Measurements from ENCODE around the gene GFOD2. TPM values are rescaled to one million over a fixed set of nuclear protein-coding genes. Genes with fewer than 3 reads are reported as not detected.

GFOD2 gene
- total RNA-seq, 3 donors from 2014 or later = 17.3 to 22.0 (median 20.2) TPM

- H3K27me3 Mint-ChIP-seq (ENCODE audit: low read depth) = no peaks in the 10 kb centered on the region
- peaks cover 16% of the 10 kb centered on the region for H3K36me3 Mint-ChIP-seq (ENCODE audit: insufficient read depth)
- DNase-seq = no peak
- no peaks in the 10 kb centered on the region for H3K9me3 Mint-ChIP-seq
- peaks cover 23% of the 10 kb centered on the region for H3K4me1 Mint-ChIP-seq (ENCODE audit: low read depth)
- ATAC-seq = no peak
- no peak overlapping the region for H3K4me3 Mint-ChIP-seq
These were observed 70.2 kb downstream of the GFOD2 start for GRCh38 chr16:67648764-67649407.

- no peak for ATAC-seq
- Mint-ChIP-seq H3K4me3 (no peak overlapping the region), H3K27me3 (ENCODE audit: low read depth) (no peaks in the 10 kb centered on the region), H3K9me3 (no peaks in the 10 kb centered on the region), H3K36me3 (ENCODE audit: insufficient read depth) (peaks cover 16% of the 10 kb centered on the region), H3K4me1 (ENCODE audit: low read depth) (peaks cover 23% of the 10 kb centered on the region)
- DNase-seq = no peak
These were observed 70.9 kb downstream of the GFOD2 start for GRCh38 chr16:67648088-67648763.

GRCh38 chr16:67647681-67648080, 71.4 kb downstream of the GFOD2 start:
- Mint-ChIP-seq H3K4me3 (no peak overlapping the region), H3K27me3 (ENCODE audit: low read depth) (no peaks in the 10 kb centered on the region), H3K4me1 (ENCODE audit: low read depth) (peaks cover 23% of the 10 kb centered on the region), H3K36me3 (ENCODE audit: insufficient read depth) (peaks cover 16% of the 10 kb centered on the region), H3K9me3 (no peaks in the 10 kb centered on the region)
- DNase-seq (no peak), ATAC-seq (no peak)

- Mint-ChIP-seq H3K27me3 (ENCODE audit: low read depth) (no peaks in the 10 kb centered on the region), H3K36me3 (ENCODE audit: insufficient read depth) (peaks cover 16% of the 10 kb centered on the region), H3K4me1 (ENCODE audit: low read depth) (peaks cover 23% of the 10 kb centered on the region), H3K4me3 (no peak overlapping the region), H3K9me3 (no peaks in the 10 kb centered on the region)
- no peak for ATAC-seq
- no peak for DNase-seq
These were observed 71.9 kb downstream of the GFOD2 start for GRCh38 chr16:67647111-67647651.

GRCh38 chr16:67645397-67646121, 73.6 kb downstream of the GFOD2 start:
- Mint-ChIP-seq H3K36me3 (ENCODE audit: insufficient read depth) (peaks cover 5% of the 10 kb centered on the region), H3K4me3 (peak overlapping the region; percentile 84), H3K27me3 (ENCODE audit: low read depth) (no peaks in the 10 kb centered on the region), H3K9me3 (no peaks in the 10 kb centered on the region), H3K4me1 (ENCODE audit: low read depth) (peaks cover 21% of the 10 kb centered on the region)
- ATAC-seq (peak in 1 of 2 donors; percentile 30), DNase-seq (no peak)

GRCh38 chr16:67644038-67644437, 75.1 kb downstream of the GFOD2 start:
- peaks cover 17% of the 10 kb centered on the region for H3K4me1 Mint-ChIP-seq (ENCODE audit: low read depth)
- ATAC-seq (no peak), DNase-seq (no peak)
- H3K27me3 Mint-ChIP-seq (ENCODE audit: low read depth) = no peaks in the 10 kb centered on the region
- peak overlapping the region; percentile 75 for H3K4me3 Mint-ChIP-seq
- no peaks in the 10 kb centered on the region for H3K9me3 Mint-ChIP-seq
- H3K36me3 Mint-ChIP-seq (ENCODE audit: insufficient read depth) = peaks cover under 1% of the 10 kb centered on the region

- H3K9me3 Mint-ChIP-seq = no peaks in the 10 kb centered on the region
- no peak overlapping the region for H3K4me3 Mint-ChIP-seq
- peaks cover 17% of the 10 kb centered on the region for H3K4me1 Mint-ChIP-seq (ENCODE audit: low read depth)
- DNase-seq = no peak
- H3K27me3 Mint-ChIP-seq (ENCODE audit: low read depth) = no peaks in the 10 kb centered on the region
- peaks cover 6% of the 10 kb centered on the region for H3K36me3 Mint-ChIP-seq (ENCODE audit: insufficient read depth)
- ATAC-seq = no peak
These were observed 77.1 kb downstream of the GFOD2 start for GRCh38 chr16:67641779-67642708.

- ATAC-seq (no peak), DNase-seq (no peak)
- H3K4me3 Mint-ChIP-seq = no peak overlapping the region
- no peaks in the 10 kb centered on the region for H3K4me1 Mint-ChIP-seq (ENCODE audit: low read depth)
- H3K27me3 Mint-ChIP-seq (ENCODE audit: low read depth) = no peaks in the 10 kb centered on the region
- no peaks in the 10 kb centered on the region for H3K9me3 Mint-ChIP-seq
- H3K36me3 Mint-ChIP-seq (ENCODE audit: insufficient read depth) = peaks cover 14% of the 10 kb centered on the region
These were observed 81.5 kb downstream of the GFOD2 start for GRCh38 chr16:67637625-67638024.

- no peak for ATAC-seq
- Mint-ChIP-seq H3K36me3 (ENCODE audit: insufficient read depth) (peaks cover 16% of the 10 kb centered on the region), H3K9me3 (no peaks in the 10 kb centered on the region), H3K27me3 (ENCODE audit: low read depth) (no peaks in the 10 kb centered on the region), H3K4me1 (ENCODE audit: low read depth) (no peaks in the 10 kb centered on the region), H3K4me3 (no peak overlapping the region)
- DNase-seq = no peak
These were observed 82.4 kb downstream of the GFOD2 start for GRCh38 chr16:67636713-67637112.

- no peak for DNase-seq
- peaks cover 27% of the 10 kb centered on the region for H3K36me3 Mint-ChIP-seq (ENCODE audit: insufficient read depth)
- H3K27me3 Mint-ChIP-seq (ENCODE audit: low read depth) = no peaks in the 10 kb centered on the region
- ATAC-seq = no peak
- H3K4me3 Mint-ChIP-seq = no peak overlapping the region
- H3K9me3 Mint-ChIP-seq = no peaks in the 10 kb centered on the region
- H3K4me1 Mint-ChIP-seq (ENCODE audit: low read depth) = no peaks in the 10 kb centered on the region
These were observed 86.5 kb downstream of the GFOD2 start for GRCh38 chr16:67632415-67633172.

- Mint-ChIP-seq H3K4me1 (ENCODE audit: low read depth) (no peaks in the 10 kb centered on the region), H3K27me3 (ENCODE audit: low read depth) (no peaks in the 10 kb centered on the region), H3K4me3 (no peak overlapping the region), H3K36me3 (ENCODE audit: insufficient read depth) (peaks cover 31% of the 10 kb centered on the region), H3K9me3 (no peaks in the 10 kb centered on the region)
- ATAC-seq (no peak), DNase-seq (no peak)
These were observed 90.9 kb downstream of the GFOD2 start for GRCh38 chr16:67628216-67628615.

All from activated T-cell treated with anti-CD3 and anti-CD28 coated beads, Interleukin-2, amount 50 U/mL, for 4 hours (primary cell).